Omental fat pad (tissue), 4 donors: ENCODE data around the gene IGFLR1. TPM values are rescaled to one million over a fixed set of nuclear protein-coding genes. Genes with fewer than 3 reads are reported as not detected.
A peak's percentile ranks its signal among the peaks of the same experiment; 100 is the strongest.

Source experiments
- ATAC-seq: fragments of 150-250 bp; one replicate; pipeline ENCODE4 v1.9.1; 2016; ENCODE audit warnings: mild to moderate bottlenecking, moderate library complexity; ENCODE audit not compliant: low FRiP score
- DNase-seq: peaks from one replicate; pipeline ENCODE4 v3.0.0-alpha.2; 2019; ENCODE audit warnings: low spot score
- total RNA-seq, 4 donors: library from RNA; depleted of rRNA; stranded (reverse); fragments of >200 nt; gene quantifications; one replicate each; pipeline ENCODE4 v1.1.0, GENCODE V29; 2016
- TF ChIP-seq, protein P1 (sequence below), 3 donors: fragments of 450-650 bp; IDR thresholded peaks; one replicate each; pipeline ENCODE4 v1.5.1; 2016 to 2017; ENCODE audit warnings: antibody characterized with exemption in 3 of 3, mild to moderate bottlenecking in 3 of 3, moderate library complexity in 2 of 3

IGFLR1 gene
- total RNA-seq, 4 donors from 2014 or later, result 5.8 to 14.8 (median 10.1) TPM

DNA sequence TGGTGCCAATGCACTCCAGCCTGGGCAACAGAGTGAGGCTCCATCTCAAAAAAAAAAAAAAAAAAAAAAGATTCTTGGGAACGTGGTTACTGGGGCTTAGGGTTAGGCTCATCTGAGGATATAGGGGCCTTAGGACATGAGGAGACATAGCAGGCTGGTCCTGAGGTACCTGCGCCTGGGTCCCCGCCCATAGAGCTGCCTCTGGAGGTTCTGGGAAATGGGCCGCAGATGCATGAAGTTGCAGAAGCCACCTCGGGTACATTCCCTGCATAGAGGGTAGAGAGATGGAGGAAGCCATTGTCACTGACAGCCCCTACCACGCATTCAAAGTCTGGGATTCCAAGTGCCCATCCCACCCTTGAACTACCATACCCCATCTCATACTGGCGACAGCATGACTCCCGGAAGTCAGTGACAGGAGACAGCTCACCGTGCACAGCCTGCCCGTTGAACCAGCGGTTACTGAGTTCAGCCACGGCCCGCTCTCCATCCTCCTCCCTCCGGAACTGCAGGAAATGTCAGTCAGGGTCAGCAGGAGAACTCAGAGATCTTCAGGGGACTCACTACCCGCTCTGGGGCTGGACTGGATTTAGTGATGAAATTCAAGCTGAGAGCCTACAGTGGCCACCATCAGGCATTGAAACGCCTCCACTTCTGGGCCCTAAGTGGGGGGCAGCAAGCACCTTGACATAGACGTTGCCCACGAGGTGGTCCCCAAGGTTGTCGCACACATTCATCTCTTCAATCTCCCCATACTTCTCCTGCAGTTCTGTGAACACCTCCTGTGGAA, 1.6 kb upstream of the IGFLR1 start:
- ATAC-seq (no peak), DNase-seq (no peak)
- TF ChIP-seq, protein P1, sequence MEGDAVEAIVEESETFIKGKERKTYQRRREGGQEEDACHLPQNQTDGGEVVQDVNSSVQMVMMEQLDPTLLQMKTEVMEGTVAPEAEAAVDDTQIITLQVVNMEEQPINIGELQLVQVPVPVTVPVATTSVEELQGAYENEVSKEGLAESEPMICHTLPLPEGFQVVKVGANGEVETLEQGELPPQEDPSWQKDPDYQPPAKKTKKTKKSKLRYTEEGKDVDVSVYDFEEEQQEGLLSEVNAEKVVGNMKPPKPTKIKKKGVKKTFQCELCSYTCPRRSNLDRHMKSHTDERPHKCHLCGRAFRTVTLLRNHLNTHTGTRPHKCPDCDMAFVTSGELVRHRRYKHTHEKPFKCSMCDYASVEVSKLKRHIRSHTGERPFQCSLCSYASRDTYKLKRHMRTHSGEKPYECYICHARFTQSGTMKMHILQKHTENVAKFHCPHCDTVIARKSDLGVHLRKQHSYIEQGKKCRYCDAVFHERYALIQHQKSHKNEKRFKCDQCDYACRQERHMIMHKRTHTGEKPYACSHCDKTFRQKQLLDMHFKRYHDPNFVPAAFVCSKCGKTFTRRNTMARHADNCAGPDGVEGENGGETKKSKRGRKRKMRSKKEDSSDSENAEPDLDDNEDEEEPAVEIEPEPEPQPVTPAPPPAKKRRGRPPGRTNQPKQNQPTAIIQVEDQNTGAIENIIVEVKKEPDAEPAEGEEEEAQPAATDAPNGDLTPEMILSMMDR (IDR thresholded peaks at IDR 0.05), result no peak

DNA sequence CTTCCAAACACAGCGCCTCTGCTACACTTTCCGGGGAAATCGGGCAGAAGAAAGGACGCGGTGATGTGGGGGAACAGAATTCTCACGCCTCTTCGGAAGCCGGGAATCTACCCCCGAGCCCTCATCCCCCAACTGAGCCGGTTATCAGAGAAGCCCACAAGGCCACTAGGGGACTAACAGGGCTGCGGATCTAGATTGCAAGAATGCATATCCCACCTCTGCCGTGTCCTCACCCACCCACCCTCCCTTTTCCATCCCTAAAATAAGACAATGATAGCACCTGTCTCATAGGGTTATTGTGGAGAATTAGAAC, 1.1 kb downstream of the IGFLR1 start:
- TF ChIP-seq, protein P1 (IDR thresholded peaks at IDR 0.05), result no peak
- DNase-seq (no peak), ATAC-seq (no peak)

DNA sequence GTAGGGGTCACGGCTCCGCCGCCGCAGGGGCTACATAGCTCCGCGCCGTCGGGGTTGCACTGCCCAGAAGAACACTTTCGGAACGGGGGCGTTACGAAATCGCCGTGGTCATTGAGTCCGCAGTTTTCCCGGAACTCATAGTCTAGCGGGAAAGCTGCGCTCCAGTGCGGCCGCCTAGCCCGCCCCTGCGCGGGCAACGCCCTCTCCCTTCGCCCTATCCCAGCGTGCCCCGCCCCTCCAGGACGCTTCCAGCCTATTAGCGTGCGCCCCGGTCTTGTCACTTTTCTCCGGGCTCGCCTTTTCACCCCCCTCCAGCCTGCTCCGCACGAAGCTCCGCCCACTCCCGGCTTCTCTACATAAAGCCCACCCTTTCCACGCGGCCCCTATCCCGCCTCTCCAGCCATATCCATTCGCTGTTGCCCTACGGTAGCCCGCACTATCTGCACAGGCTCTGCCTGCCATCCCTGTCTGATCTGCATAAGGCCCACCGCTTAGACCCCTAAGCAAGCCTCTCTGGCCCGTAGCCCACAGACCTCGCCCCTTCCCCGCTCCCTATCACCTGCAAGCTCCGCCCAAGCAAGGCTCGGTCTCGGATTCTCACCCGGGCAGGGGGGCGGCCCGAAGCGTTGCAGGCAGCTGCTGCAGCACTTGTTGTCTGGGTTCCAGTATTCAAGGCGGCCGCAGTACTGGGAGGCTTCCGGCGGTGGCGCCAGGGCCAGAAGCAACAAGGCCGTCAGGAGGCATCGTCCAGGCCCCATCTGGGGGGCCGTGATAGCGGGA, 1.6 kb downstream of the IGFLR1 start:
- TF ChIP-seq, protein P1 (IDR thresholded peaks at IDR 0.05), result no peak
- ATAC-seq (peak; percentile 92), DNase-seq (peak; percentile 93)

DNA sequence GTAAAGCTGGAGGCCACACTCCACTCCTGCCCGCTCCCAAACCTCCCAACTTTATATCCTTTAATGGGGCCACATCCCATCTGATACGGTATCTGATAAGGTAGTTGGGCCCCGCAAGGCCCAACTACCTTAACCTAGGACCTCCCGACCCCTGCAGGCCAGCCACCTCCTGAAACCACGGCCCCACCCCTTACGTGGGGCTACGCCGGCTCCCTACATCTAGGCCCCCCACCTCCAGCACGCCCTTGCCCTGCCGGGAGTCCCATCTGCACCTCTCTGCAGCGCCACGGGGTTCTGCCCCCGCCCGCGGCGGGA, 2.2 kb downstream of the IGFLR1 start:
- no peak for ATAC-seq
- DNase-seq, result no peak
- TF ChIP-seq, protein P1 (IDR thresholded peaks at IDR 0.05), result no peak

DNA sequence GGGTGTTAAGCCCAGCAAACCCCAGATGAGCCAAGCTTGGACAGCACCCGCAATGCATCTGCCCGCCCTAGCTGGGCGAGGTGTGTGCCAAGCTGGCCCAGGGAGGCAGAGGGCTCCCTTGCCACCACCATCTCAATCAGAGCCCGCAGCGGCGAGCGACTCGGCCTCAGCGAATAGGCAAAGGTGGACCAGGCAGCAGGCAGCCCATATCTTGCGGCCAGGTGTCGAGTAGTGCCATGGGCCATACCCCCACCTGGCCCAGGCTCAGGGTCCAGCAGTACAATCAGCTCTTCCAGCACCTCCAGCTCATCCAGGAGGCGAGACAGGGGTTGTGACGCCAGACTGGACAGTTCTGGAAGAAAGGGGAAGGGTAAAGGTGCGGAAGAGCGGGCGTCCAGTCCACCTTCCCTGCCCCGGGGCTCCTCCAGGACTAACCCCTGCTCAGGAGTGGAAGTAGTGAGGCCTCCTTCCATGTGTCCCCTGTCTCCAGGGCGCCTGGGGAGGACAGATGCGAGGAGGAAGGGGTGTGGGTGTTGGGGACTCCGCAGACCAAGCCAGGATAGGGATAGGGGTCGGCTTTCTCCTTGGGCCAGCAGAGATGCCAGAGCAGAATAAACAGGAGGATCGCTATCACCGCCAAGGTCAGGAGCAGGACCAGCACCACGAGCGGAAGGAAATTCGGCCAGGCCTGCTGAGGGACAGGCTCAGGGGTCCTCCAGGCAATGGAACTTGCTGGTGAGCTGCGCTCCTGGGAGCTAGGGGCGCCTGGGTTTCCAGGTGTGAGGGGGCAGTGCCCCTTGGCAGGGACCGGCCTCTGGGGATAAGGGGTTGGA, 2.8 kb downstream of the IGFLR1 start:
- ATAC-seq, result no peak
- no peak for DNase-seq
- TF ChIP-seq, protein P1 (IDR thresholded peaks at IDR 0.05), result no peak

DNA sequence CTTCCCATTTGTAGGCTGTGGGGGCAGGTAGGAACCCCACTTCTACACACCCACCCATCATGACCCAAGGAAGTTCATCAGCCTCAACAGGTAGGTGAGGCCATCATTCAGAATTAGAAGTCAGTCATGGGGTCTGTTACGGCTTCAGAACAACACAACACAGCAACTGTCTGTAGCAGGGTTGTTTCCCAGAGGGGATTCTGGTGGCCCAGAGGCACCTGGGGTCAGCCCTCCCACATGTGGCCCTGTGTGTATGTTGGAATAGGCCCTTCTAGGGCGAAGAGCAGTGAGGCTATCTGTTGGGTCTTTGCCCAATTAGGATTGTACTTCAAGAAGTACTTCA, 3.4 kb downstream of the IGFLR1 start:
- DNase-seq (no peak), ATAC-seq (no peak)
- TF ChIP-seq, protein P1 (IDR thresholded peaks at IDR 0.05), result no peak
